WTC11 (cell line): Measurements from ENCODE around the gene SALL3.

Experiments used
- CTCF ChIP-seq: fragments of 200-600 bp; IDR thresholded peaks from 2 replicates; pipeline ENCODE4 v1.8.0; 2022; ENCODE audit warnings: antibody characterized with exemption
- E2F4 ChIP-seq: sonication (generic); formaldehyde crosslinking; IDR thresholded peaks from 2 replicates; pipeline ENCODE4 v1.8.1; 2022; ENCODE audit warnings: low read depth, mild to moderate bottlenecking, moderate library complexity, missing genetic modification reagents, borderline replicate concordance
- JUN ChIP-seq: sonication (generic); formaldehyde crosslinking; IDR thresholded peaks from 2 replicates; pipeline ENCODE4 v1.8.0; 2023; ENCODE audit warnings: mild to moderate bottlenecking, missing genetic modification reagents

- no peak for TF ChIP-seq CTCF
- no peak for TF ChIP-seq JUN (CRISPR knock-in tag)
- TF ChIP-seq E2F4 (CRISPR knock-in tag) = no peak
Measured at GRCh38 chr18:78973357-78974083, 6.1 kb upstream of the SALL3 start.
